GM18526 (cell line): ENCODE measurements around the gene CEP295NL.
A peak's percentile ranks its signal among the peaks of the same experiment; 100 is the strongest.

Experiments used
- POLR2A ChIP-seq: IDR thresholded peaks from 3 replicates; pipeline ENCODE4 v1.6.1; 2011; ENCODE audit not compliant: insufficient read length; ENCODE audit errors: extremely low read depth

Gene CEP295NL

GRCh38 chr17:78840780-78841611, 62.0 kb downstream of the CEP295NL start, which contains the start of gene USP36:
TSS of gene USP36 (minus strand) at chr17:78840814. CDS start at chr17:78836363, 4,451 bp downstream.
- TF ChIP-seq POLR2A = peak; percentile 92
